CD1c-positive myeloid dendritic cell (primary cell): ENCODE measurements around the gene MRTO4.
"Not testable (repeated sequence)": the region's sequence is repeated elsewhere in the genome, so short reads cannot be mapped to it uniquely, and the experiment has no call there.

Source experiments
- DNase-seq: peaks from one replicate; pipeline ENCODE4 v3.0.0-alpha.2; 2016; ENCODE audit errors: extremely low spot score

MRTO4 gene

DNA sequence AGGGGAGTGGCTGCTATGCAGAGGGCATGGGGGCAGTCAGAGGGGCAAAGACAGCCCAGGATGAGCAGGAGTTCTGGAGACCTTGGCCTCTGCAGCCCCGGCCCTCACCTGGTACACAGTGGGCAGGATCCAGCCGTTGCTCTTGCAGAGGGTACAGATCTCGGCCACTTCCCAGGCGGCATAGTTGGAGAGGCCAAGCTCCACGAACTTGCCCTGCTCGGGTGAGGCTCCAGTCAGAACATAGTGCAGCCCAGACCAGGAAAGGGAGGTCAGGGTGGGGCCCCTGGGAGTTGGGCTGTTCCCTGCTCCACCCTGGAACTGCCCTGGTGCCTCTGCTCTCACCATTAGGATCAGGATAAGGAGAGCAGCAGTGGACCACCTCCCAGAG lies 18.7 kb downstream of the MRTO4 start:
- not testable (repeated sequence) for DNase-seq

DNA sequence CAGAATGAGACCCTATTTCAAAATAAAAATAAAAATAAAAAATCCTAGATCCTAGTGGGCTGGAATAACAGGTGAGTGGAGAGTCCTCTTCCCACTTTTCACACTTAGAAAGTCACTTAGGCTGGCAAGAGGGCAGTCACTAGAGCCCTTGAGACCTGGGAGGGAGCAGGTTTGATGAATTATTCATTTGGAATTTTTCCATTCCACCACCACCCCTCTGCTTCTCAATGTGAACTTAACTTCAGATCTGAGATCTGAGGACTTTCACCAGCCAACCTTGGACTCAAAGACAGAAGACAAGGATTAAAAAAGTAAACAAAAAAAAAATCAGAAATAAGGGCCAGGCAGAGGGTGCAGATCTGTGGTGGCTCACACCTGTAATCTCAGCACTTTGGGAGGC lies 20.5 kb downstream of the MRTO4 start:
- no peak for DNase-seq

DNA sequence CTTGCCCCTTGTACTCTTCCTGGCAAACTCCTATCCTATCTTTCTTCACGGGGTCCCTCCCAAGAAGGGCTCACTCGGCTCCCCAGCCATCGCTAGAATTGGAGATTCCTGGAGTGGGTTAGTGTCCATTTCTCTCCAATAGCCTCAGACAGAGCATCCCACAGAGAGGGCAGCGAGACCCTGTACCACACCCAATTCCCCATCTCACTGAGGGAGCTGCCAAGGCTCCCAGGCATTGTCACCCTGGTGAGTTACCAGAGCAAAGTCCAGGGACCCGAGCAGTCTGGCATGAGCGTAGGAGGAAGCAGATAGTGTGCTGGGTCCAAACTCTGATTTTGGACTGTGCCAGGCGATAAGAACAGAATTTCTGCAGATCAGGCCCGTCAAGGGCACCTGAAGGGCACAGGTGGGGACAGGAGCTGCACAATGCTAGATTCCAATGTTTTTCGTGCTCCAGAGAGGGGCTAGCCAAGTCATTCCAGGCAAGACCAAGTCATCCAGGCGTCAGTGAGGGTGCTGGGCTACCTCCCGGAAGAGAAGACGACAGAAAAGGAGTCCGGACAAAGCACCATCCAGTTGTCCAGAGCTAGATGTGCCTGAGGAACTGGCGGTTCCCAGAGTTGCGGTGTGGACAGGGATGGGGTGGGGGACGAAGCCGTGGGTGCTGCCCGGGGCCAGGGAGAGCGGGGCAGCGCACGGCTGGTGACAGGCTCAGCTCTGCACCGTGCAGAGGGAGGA lies 21.7 kb downstream of the MRTO4 start:
- no peak for DNase-seq

DNA sequence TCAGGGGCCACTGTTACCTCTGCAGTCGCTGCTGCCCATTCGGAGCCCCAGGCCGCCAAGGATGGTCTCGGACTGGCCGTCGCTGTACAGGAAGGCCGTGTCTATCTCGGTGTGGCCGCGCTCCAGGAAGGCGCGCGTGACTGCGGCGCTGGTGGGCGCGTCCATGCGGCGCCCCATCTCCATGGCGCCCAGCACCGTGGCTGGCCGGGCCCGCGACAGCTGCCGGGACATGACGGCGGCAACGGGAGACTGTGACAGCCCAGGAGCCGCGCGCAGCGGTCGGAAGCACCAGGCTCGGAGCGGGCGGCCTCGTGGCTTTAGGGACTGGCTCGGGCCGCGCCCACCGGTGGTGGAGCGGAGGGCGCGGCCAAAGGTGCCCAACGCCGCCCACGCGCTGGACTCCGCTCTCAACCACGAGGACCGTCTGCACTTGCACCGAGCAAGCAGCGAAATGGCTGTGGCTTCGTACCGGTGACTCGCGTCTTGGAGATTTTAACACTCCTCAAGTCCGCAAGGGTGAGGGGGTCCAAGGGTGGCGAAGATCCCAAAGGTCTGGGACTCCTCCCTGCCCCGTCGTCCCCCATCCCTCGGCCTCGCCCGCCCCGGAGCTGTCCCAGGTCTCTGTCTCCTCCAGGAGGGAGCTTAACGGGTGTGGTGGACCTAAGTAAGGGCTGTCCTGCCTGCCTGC lies 22.4 kb downstream of the MRTO4 start:
- peak; percentile 54 for DNase-seq

DNA sequence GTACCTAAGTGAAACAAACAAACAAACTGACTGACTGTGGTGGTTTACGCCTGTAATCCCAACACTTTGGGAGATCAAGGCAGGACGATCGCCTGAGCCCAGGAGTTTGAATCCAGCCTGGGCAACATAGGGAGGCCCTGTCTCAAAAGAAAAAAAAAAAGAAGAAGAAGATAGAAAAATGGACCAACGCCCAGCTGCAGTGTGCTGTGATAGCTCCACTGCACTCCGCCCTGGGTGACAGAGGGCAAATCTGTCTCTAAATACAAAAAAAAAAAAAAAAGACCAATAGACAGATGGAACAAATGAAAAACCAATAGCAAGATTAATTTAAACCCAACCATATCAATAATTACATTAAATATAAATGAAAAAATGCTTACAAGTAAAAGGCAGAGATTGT lies 23.0 kb downstream of the MRTO4 start:
- no peak for DNase-seq

DNA sequence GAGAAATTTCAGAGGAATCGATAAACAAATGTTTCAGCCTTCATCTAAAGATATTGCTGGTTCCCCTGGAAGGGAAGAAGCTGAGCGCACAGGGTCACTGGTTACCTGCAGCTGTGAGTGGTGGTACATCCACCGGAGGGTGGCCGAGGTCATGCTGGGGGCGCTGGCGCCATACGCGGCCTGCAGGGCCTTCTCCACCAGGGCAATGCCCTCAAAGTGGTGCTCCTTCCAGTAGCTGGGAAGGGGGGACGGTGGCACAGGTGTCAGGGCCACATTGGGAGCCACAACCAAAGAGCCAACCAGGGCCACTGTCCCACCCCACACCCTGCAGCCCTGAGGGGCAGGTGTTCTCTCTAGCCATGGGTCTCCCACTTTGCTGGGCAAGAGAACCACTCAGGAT lies 32.3 kb downstream of the MRTO4 start:
- no peak for DNase-seq

DNA sequence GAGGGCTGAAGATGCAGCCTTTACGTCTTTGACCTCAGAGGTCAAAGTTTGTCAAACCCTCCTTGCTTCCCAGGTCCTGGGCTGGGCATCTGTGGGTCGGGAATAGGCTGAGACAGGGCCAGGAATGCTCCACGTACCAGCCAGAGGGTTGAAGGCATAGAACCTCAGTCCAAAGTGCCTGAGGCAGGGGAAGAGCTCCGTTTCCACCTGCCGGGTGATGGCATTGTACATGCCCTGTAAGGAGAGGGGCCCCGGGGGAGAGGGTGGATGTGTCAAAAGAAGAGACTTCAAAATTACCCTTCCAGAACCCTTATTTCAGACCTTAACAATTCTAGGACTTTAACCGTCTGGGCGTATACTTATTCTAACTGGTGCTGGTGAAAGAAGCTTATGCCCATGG lies 33.3 kb downstream of the MRTO4 start:
- DNase-seq: no peak

DNA sequence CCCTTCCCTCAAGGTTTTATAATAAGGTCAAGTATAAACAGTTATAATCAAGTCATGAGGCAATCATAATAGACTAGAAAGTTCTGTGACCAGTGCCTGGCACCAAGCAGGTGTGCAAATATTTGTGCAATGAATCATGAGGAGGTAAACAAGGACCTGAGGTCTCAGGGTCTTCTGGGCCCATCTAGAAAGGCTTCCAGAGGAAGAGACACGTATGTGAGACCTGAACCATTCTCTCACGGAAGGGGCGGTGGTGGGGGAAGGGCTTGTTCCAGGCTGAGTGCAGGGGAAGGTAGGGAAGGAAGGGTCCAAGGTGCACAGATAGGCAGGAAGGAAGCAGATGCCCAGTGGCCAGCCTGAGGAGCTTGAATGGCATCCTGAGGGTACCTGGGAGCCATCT lies 33.8 kb downstream of the MRTO4 start:
- not testable (repeated sequence) for DNase-seq

DNA sequence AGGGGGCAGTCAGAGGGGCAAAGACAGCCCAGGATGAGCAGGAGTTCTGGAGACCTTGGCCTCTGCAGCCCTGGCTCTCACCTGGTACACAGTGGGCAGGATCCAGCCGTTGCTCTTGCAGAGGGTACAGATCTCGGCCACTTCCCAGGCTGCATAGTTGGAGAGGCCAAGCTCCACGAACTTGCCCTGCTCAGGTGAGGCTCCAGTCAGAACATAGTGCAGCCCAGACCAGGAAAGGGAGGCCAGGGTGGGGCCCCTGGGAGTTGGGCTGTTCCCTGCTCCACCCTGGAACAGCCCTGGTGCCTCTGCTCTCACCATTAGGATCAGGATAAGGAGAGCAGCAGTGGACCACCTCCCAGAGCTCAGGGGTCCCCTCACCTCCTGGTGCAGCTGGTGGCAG lies 34.2 kb downstream of the MRTO4 start:
- not testable (repeated sequence) for DNase-seq

DNA sequence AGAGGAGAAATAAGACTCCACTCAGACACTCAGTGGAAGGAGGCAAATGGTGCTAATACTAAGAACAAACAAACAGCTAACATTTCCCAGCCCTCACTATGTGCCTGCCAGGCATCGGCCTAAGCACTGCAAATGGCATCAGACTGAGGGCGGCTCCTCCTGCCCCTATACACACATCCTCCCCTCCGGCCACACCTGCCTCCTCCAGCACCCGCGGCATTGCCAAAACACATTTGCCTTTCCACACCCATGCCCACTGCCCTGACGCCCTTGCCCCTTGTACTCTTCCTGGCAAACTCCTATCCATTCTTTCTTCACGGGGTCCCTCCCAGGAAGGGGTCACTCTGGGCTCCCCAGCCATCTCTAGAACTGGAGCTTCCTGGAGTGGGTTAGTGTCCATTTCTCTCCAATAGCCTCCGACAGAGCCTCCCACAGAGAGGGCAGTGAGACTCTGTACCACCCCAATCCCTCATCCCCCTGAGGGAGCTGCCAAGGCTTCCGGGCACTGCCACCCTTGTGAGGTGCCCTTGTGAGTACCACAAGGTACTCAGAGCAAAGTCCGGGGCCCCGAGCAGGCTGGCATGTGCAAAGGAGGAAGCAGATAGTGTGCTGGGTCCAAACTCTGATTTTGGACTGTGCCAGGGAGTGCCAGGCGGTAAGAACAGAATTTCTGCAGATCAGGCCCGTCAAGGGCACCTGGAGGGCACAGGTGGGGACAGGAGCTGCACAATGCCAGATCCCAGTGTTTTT lies 36.0 kb downstream of the MRTO4 start:
- DNase-seq: no peak

DNA sequence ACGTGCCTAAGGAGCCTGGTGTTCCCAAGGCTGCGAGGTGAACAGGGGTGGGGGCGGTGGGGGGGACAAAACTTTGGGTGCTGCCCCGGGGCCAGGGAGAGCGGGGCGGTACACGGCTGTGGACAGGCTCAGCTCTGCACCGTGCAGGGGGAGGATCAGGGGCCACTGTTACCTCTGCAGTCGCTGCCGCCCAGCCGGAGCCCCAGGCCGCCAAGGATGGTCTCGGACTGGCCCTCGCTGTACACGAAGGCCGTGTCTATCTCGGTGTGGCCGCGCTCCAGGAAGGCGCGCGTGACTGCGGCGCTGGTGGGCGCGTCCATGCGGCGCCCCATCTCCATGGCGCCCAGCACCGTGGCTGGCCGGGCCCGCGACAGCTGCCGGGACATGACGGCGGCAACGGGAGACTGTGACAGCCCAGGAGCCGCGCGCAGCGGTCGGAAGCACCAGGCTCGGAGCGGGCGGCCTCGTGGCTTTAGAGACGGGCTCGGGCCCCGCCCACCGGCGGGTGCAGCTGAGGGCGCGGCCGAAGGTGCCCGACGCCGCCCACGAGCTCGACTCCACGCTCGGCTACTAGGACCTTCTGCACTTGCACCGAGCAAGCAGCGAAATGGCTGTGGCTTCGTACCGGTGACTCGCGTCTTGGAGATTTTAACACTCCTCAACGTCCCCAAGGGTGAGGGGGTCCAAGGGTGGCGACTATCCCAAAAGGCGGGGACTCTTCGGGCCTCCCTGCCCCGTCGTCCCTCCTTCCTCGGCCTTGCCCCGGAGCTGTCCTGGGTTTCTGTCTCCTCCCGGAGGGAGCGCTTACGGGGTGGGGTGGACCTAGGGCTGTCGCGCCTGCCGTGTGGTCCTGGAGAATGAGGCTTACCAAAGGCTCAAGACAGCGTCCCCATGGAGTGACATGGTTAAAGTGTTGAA lies 37.0 kb downstream of the MRTO4 start, which contains the start of gene AKR7A3:
TSS of gene AKR7A3 (minus strand) at position 447 of the 918 bp plus-strand sequence. CDS start at position 386, 61 bp downstream.
- peak; percentile 85 for DNase-seq

DNA sequence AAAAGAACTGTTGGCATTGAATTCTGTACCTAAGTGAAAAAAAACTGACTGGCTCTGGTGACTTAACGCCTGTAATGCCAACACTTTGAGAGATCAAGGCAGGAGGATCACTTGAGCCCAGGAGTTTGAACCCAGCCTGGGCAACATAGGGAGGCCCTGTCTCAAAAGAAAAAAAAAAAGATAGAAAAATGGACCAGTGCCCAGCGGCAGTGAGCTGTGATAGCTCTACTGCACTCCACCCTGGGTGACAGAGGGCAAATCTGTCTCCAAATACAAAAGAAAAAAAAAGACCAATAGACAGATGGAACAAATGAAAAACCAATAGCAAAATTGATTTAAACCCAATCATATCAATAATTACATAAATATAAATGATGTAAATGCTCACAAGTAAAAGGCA lies 37.6 kb downstream of the MRTO4 start:
- DNase-seq: no peak

DNA sequence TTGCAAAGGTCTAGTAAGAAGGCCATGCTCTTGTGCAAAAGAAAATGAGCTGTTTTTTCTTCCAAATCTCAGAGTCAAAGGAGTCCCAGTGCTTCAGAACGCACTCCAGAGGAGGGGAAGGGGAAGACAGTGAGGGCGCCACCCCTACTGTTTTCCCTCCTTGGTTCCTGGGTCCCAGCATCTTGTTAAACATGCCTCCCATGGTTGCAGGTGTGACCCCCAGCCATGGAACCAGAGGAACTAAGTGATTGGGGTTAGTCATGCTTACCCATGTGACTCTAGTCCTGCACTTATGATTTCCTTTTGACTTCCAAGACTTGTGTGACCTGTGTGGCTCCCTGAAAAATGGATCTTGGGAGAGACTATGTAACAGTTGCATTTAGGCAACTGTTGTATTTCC lies 43.0 kb downstream of the MRTO4 start:
- no peak for DNase-seq

DNA sequence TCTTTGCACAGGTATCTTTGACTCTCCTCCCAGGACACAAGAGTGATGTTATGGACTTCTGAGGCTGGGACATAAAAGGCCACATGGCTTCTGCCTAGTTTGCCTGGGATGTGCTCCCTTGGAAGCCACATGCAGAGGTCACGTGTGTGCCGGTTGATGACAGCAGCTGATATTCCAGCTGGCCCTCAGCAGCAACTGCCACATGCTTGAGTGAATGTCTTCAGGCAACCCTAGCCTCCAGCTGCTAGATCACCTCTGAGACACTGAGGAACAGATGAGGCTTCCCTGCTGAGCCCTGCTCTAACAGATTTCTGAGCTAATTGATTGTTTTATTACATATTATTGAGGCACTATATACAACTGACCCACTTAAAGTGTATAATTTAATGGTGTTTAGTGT lies 48.6 kb downstream of the MRTO4 start:
- no peak for DNase-seq

DNA sequence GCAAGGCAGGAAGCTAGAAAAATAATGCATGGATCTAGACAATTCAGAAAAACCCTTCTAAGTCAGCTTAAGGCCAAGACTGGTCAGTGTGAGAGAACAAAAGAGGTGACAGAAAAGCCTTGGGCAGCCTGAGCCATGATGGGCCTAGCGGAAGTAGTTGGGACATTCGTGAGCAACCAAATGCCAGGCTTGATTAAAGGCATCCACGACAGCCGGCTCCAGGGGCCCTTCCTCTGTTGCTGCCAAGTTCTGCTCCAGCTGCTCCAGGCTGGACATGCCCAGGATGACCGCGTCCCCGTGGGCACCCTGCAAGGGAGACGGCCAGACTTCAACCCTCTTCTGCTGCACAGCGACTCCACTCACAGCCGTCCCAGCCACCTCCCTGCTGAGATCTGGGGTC lies 52.5 kb downstream of the MRTO4 start:
- not testable (repeated sequence) for DNase-seq

DNA sequence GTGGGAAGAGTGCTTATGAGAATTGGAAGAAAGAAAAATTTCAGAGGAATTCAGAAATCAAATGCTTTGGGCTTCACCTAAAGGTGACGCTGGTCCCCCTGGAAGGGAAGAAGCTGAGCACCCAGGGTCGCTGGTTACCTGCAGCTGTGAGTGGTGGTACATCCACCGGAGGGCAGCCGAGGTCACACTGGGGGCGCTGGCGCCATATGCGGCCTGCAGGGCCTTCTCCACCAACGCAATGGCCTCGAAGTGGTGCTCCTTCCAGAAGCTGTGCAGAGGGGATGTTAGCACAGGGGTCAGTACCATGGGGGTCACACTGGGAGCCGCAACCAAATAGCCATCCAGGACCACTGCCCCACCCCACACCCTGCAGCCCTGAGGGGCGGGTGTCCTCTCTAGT lies 54.3 kb downstream of the MRTO4 start:
- DNase-seq: no peak

DNA sequence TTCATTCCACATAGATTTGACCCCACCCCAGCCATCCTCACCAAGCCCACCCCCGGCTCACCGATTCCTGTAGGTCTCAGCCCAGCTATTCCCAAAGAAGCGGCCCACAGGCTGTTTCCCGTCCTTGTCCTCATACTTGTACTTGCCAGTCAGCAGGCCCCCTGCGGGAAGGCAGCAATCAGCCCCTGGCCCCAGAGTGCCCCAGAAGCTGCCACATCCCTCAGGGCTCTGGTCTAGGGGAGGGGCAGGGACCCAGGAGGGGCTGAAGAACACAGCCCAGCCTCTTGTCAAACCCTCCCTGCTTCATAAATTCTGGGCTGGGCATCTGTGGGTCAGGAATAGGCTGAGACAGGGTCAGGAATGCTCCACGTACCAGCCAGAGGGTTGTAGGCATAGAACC lies 55.3 kb downstream of the MRTO4 start:
- no peak for DNase-seq

DNA sequence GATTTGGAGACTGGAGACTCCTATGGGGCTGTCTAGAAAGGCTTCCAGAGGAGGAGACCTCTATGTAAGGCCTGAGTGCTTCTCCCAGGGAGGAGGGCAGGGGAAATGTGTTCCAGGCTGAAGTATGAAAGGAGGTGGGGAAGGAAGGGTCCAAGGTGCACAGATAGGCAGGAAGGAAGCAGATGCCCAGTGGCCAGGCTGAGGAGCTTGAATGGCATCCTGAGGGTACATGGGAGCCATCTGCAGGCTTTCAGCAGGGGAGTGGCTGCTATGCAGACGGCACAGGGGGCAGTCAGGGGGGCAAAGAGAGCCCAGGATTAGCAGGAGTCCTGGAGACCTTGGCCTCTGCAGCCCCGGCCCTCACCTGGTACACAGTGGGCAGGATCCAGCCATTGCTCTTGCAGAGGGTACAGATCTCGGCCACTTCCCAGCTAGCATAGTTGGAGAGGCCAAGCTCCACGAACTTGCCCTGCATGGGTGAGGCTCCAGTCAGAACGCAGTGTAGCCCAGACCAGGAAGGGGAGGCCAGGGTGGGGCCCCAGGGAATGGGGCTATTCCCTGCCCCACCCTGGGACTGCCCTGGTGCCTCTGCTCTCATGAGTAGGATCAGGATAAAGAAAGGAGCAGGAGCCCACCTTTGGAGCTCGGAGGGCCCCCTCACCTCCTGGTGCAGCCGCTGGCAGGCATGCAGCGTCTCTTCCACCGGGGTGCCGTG lies 56.3 kb downstream of the MRTO4 start:
- DNase-seq: no peak

DNA sequence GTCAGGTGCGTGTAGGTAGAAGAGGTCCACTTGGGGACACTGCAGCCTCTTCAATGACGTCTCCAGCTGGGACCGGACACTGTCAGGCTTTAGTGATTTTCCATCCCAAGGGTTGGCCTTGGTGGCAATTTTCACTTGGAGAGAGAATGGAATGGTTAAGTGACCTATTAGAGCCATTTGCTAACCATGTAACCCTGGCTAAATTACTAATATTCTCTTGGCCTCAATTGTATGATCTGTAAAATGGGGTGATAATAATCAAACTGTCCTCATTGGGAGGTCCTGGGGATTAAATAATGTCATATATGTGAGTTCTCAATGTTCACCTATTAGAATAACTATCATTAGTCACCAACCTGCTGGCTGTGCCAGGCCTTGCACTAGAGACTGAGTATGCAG lies 56.9 kb downstream of the MRTO4 start:
- no peak for DNase-seq

DNA sequence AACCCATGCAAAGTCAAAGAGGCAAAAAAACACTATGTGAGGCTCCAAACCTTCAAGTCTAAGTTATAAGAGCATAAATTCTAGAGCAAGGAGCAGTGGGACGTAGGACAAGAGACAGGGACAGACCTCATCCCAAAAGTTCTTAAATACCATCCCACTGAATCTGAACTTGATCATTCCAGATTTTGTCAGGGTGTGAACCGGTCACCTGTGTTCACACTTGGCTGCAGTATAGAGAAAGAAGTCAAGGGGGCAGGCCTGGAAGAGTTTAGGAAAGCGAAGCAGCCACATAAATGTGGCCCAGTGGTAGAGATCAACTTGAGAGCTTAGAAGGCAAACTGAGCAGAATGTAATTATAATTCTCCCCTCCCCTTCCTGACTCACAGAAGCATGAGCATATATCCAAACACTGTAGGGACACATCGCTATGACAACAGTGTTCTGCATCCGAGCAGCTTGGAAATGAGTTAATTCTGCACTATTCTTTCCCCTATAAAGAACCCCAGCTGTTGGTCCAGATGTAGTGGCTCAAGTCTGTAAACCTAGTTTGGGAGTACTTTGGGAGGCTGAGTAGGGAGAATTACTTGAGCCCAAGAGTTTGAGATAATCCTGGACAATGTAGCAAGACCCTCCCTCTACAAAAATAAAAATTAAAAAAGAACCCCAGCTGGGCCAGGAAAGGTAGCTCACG lies 57.7 kb downstream of the MRTO4 start:
- DNase-seq: no peak
